ENCODE data around the gene KDM7A. TPM values are rescaled to one million over a fixed set of nuclear protein-coding genes. Genes with fewer than 3 reads are reported as not detected.

Gene KDM7A
- total RNA-seq, 1 experiment from 2014 or later = 12.2 TPM

- TF ChIP-seq ERG (CRISPR knock-in tag; IDR thresholded peaks at IDR 0.05) = no peak
- no peak for TF ChIP-seq ZSCAN18 (CRISPR knock-in tag; IDR thresholded peaks at IDR 0.05)
- TF ChIP-seq FOXK1 (CRISPR knock-in tag; IDR thresholded peaks at IDR 0.05) = no peak
- TF ChIP-seq MYBL2 (CRISPR knock-in tag; IDR thresholded peaks at IDR 0.05) = no peak
- TF ChIP-seq TEAD4 (CRISPR knock-in tag; IDR thresholded peaks at IDR 0.05) = no peak
- no peak for TF ChIP-seq ZNF232 (CRISPR knock-in tag; IDR thresholded peaks at IDR 0.05)
- no peak for TF ChIP-seq ZNF532 (CRISPR knock-in tag; IDR thresholded peaks at IDR 0.05; ENCODE audit: borderline replicate concordance)
- no peak for TF ChIP-seq ATF3 (CRISPR knock-in tag; conservative IDR thresholded peaks at IDR 0.05)
These were observed 6.1 kb upstream of the KDM7A start (continued) for GRCh38 chr7:140182917-140183316.

- ChIA-PET CTCF (no interaction called here), POLR2A (no interaction called here)
- H3K36me3 Mint-ChIP-seq = peaks cover 6% of the 10 kb centered on the region
- peaks cover 8% of the 10 kb centered on the region; the same call in 1 of the 2 replicates for H3K9me3 Mint-ChIP-seq
- ATAC-seq = no peak
- H3K27ac Mint-ChIP-seq = no peak overlapping the region
- TF ChIP-seq SP1 (CRISPR knock-in tag; conservative IDR thresholded peaks at IDR 0.05) = no peak
- H3K4me3 Mint-ChIP-seq = no peak overlapping the region
- peaks cover 33% of the 10 kb centered on the region for H3K27me3 Mint-ChIP-seq (ENCODE audit: low read depth)
- H3K4me1 Mint-ChIP-seq = peaks cover 18% of the 10 kb centered on the region
- DNase-seq (ENCODE audit: low spot score) = no peak
These were observed 2.6 kb upstream of the KDM7A start for GRCh38 chr7:140179339-140179738.

- H3K4me1 Mint-ChIP-seq = peaks cover 21% of the 10 kb centered on the region
- H3K27ac Mint-ChIP-seq = no peak overlapping the region
- DNase-seq (ENCODE audit: low spot score) = no peak
- peaks cover 6% of the 10 kb centered on the region for H3K36me3 Mint-ChIP-seq
- H3K27me3 Mint-ChIP-seq (ENCODE audit: low read depth) = peaks cover 33% of the 10 kb centered on the region
- no peak for ATAC-seq
- peaks cover 8% of the 10 kb centered on the region; the same call in 1 of the 2 replicates for H3K9me3 Mint-ChIP-seq
- peak overlapping the region; percentile 82 for H3K4me3 Mint-ChIP-seq
- ChIA-PET CTCF (interaction anchor here (1.0 to 3.4 kb wide), 2 partner anchors 54 to 97 kb away, joined by 3 to 15 read pairs; no protein-coding TSS in a partner anchor), POLR2A (interaction anchor here (0.6 kb wide), 1 partner anchor 13 kb away, joined by 3 read pairs; no protein-coding TSS in a partner anchor)
- TF ChIP-seq SP1 (CRISPR knock-in tag; conservative IDR thresholded peaks at IDR 0.05) (no peak), TCF7 (CRISPR knock-in tag; IDR thresholded peaks at IDR 0.05; ENCODE audit: low read depth) (no peak), HMGXB4 (CRISPR knock-in tag; IDR thresholded peaks at IDR 0.05) (no peak), ZBTB43 (CRISPR knock-in tag; IDR thresholded peaks at IDR 0.05) (no peak), AFF4 (CRISPR knock-in tag; IDR thresholded peaks at IDR 0.05; ENCODE audit: borderline replicate concordance) (no peak), STAT6 (CRISPR knock-in tag; conservative IDR thresholded peaks at IDR 0.05; ENCODE audit: low read depth) (no peak)
These were observed 571 bp downstream of the KDM7A start for GRCh38 chr7:140176122-140176701.
